Activated CD4-positive, alpha-beta T cell treated with anti-CD3 and anti-CD28 coated beads, Interleukin-2, amount 50 U/mL, for 1 hour (primary cell): ENCODE measurements around the gene RFX2.
A peak's percentile ranks its signal among the peaks of the same experiment; 100 is the strongest.
"Not testable (repeated sequence)": the region's sequence is repeated elsewhere in the genome, so short reads cannot be mapped to it uniquely, and the experiment has no call there.

Experiments
- DNase-seq: peaks from one replicate; pipeline ENCODE4 v3.0.0-alpha.2; 2020

The RFX2 gene

DNA sequence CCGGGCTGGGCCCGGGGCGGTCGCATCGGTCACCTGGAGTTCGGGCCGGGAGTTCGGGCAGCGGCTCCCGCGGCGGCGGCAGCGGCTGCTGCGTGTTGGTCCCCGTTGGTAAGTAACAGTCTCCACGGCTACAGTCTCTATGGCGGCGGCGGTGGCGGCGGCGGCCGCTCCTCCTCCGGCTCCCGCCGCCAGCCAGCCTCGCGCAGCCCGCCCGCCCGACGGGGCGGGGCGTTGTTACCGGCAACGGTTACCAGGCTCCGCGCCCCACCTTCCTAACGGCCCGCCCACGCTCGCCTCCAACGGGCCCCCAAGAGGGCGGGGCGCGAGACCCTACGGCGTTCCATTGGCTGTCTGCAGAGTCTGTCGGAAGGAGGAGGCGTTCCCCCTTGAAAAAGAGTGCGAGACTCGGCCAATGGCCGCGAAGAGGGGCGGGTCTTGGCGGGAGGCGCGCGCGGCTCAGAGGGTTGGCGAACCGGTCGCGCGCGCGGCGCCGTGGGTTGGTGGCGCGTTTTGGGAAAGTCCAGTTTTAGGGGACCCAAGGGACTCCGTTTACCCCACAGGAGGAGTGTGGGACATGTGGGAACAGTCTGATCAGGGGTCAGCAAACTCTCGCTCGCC lies at the start of gene RFX2:
TSS of gene RFX2 (minus strand) at position 141 of the 618 bp plus-strand sequence. CDS start 63,004 bp downstream, outside the sequence.
- peak; percentile 99 for DNase-seq

DNA sequence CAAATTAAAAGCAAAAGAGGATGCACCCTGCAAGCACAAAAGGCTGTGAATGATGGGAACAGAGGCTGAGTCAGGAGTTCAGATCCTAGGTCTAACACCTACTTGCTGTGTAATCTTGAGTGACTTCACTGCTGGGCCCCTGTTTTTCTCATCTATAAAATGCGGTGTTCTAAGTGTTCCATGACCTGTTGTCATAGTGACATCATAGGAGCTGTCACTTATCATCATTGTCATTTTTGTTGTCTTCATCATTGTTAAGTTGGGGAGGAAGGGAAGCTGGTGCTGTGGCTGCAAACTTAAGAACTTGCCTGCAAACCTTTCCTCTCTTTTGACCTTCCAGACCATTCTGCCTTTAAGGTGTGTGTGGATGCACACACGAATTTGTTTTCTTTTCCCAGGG lies 45.7 kb upstream of the RFX2 start:
- DNase-seq: no peak

DNA sequence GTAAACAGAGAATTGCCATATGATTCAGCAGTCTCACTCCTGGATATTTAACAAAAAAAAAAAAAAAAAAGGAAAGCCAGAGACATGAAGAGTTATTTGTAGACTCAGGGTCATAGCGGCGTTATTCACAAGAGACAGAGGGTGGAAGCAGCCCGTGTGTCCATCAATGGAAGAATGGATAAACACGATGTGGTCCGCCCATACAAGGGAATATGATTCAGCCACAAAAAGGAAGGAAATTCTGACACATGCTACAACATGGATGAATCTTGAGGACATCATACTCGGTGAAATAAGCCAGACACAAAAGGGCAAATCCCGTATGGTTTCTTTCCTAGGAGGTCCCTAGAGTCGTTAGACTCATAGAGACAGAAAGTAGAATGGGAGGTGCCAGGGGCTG lies 40.0 kb upstream of the RFX2 start:
- DNase-seq: no peak

DNA sequence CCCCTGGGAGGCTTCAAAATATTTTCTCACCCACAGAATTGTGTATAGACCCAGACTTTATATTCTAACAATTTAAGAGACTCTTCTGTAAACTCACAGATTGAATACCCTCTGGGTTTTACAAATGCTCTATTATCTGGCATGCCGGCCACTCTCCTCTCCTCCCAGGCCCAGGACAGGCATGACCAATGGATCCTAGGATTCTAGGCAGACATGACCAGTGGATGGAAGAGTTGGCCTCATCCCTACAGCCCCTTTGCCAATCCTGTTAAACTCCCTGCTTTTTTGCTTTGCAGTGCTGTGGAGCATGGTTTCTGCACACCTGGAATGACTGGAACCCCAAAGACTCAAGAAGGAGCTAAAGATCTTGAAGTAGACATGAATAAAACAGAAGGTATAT lies 30.9 kb upstream of the RFX2 start:
- DNase-seq: no peak

DNA sequence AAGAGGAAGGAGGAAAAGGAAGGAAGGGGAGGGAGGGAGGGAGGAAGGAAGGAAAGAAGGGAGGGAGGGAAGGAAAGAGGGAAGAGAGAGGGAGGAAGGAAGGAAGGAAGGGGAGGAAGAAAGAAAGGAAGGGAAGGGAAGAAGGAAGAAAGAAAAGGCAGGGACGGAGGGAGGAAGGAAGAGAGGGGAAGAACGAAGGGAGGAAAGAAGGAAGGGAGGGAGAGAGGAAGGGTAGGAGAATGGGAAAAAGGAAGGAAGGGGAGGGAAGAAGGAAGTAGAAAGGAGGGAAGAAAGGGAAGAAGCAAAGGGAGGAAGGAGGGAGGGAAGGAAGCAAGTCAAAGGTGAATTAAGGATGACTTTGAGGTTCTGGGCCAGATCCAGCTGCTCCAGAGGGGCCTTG lies 28.2 kb upstream of the RFX2 start:
- DNase-seq: no peak

DNA sequence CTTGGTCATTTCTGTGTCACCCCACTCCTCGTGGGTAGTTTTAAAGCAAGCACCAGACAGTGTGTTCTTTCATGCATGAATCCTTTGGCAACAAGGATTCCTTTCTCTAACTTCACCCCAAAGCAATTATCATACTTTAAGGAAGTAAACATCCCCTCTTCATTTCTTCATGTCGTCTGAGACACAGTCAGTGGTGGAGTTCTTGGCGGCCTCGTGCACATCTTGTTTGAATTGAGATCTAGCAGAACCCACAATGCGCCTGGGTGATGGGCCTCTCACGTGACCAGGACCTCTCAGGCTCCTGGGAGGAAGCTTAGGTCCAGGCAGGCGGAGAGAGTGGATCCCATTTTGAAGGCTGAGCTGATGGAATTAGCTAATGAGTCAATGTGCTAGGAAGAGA lies 27.8 kb upstream of the RFX2 start:
- no peak for DNase-seq

DNA sequence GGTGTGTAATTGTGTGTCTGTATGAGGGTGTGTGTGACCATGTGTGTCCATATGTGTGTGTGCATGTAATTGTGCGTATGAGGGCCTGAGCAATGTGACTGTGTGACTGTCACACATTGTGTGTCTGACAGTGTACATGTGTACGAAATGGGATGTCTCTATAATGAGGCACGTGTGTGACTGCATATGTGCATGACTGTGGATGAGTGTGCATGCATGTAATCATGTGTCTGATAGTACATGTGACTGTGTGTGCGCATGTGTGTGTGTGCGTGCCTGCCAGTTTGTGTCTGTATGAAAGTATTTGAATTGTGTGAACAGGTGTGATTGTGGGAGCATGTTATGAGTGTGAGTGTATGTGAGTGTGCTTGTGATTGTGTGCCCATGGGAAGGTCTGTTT lies 22.9 kb upstream of the RFX2 start:
- DNase-seq: no peak

DNA sequence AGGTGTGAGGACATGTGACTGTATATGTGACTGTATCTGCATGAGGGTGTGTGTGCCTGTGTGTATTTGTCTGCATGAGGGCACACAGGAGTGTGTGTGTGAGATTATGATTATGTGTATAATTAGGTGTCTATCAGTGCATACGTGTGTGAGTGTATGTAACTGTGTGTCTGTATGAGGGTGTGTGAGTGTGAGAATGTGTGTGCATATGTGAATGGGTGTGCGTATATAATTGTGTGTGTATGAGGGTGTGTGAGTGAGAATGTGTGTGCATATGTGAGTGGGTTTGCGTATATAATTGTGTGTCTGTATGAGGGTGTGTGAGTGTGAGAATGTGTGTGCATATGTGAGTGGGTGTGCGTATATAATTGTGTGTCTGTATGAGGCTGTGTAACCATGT lies 22.2 kb upstream of the RFX2 start:
- no peak for DNase-seq

DNA sequence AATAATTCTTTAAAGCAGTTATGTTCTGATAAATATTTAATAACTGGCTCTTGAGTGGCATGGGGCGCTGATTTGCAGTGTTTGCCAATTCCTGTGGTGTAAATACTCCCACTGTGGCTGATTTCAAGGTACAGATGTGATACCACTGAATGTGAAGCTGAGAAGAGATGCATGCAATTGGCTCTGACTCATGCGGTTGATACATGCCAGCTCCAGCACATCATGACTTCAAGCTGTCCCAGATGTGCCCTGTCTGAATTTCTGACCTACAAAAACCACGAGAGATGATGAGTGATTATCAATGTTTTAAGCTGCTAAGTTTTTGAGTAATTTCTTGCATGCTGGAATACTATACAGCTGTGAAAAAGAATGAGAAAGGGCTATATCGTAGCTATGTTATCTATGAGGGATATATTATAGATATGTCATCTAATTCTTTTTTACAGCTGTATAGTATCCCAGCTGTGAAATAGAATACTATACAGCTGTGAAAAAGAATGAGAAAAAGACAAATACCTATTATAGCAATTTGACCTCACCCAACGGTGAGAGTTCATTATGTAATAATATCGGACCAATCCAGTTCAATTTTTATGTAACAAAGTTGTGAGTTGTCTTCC lies 17.5 kb upstream of the RFX2 start:
- no peak for DNase-seq

DNA sequence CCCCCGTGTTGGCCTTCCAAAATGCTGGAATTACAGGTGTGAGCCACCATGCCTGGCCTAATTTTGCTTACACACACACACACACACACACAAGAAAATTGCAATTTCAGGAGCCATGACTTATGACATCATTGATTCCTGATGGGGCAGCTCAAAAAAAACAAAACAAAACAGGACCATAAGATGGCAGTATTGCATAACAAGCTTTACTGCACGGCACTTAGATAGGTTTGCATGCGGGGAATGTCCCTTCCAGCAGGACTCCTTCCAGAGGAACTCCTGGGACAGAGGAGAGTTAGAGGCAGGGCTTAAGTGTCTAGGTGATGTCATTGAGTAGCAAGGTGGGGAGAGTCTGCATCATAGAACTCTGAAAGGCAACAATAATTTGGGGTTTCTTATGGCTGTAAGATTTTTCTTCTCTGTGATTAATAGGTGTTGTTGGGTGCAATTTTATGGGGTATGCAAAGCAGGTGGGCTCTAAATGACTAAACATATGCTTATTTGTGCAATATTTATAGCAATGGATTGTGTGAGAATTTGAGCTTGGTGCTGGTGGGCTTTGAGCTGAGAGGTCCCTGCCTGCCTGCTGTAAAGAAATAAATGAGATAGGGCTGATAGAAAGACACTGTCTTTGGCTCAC lies 16.2 kb upstream of the RFX2 start:
- DNase-seq: no peak

DNA sequence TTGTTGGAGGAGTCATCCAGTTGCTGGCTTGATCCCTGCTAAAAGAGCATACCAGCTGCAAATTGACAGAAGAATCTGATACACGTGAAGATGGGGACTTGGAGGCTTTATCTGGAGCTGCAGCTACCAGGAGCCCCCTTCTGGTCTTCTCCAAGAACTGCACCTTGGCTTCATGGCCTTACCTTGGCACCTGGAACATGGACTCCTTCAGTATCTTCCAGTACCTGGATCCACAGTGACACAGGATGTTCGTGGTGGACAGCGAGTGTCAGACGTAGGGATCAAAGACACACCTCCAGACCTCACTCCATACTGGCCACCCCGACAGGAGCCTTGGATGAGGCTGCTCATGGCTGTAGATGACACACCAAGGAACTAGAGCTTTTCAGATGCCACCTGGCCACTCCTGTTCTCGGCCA lies 15.3 kb upstream of the RFX2 start:
- DNase-seq: peak; percentile 58

DNA sequence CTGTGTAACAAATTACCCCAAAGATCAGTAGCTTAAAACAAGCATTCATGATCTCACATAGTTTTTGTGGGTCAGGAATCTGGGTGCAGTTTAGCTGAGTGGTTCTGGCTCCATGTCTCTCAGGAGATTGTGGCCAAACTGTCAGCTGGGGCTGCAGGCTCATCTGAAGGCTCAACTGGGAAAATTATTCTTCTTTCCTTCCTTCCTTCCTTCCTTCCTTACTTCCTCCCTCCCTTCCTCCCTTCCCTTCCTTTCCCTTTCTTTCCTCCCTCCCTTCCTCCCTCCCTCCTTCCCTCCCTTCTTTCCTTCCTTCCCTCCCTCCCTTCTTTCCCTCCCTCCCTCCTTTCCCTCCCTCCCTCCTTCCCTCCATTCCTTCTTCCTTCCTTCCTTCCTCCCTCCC lies 8.7 kb upstream of the RFX2 start:
- no peak for DNase-seq

DNA sequence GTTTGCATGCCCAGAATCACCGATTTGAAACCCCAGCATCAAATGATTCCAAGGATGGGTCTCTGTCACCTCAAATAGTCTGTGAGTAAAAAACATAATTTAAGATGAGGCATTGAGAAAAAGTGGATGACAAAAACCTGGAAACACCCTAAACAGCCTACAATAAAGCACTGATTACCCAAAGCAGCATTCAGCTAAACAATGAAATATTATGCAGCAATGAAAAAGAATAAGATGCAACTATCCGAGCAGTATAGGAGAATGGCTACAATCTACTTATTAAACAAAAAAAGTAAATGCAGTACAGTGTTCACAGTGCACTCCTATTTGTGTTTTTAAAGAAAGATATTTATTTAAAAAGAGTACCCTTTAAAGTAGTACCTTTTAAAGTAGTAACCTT lies 7.7 kb upstream of the RFX2 start:
- DNase-seq: no peak

DNA sequence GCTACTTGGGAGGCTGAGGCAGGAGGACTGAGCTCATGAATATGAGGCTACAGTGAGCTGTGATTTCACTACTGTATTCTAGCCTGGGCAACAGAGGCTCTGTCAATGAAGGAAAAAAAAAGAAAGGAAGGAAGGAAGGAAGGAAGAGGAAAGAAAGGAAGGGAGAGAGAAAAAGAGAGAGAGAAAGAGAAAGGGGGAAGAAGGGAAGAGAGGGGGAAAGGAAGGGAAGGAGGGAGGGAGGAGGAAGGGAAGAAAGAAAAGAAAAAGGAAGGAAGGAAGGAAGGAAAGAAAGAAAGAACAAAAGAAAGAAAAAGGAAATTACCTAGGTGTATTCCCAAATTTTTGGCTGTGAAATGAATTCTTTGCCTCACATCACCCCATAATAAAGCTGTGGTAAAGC lies 7.2 kb upstream of the RFX2 start:
- no peak for DNase-seq

DNA sequence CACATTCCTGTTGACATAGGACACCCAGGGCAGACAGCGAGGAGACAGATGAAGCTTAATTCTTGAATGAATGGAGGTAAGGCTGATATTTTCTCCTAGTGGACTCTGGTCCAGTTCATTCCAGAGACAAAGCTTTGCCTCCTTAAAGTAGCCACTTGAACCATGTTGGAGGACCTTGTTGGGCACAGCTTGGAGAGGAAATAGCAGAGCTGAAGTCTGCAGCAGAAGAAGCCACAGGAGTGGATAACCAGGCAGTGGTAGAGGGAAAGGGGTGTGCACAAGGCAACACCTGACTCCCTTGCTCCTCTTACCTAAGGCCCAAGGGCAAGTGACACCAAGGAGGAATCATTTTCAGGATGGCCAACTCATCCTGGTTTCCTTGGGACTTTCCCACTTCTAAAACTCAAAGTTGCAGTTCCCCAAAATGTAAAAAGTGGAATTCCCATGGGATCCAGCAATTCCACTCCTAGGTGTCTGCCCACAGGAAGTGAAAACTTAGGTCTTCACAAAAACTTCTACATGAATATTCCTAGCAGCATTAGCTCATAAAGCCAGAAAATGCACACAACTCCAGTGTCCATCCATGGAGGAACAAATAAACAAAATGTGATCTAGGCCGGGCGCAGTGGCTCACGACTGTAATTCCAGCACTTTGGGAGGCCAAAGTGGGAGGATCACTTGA lies 6.6 kb upstream of the RFX2 start:
- no peak for DNase-seq

DNA sequence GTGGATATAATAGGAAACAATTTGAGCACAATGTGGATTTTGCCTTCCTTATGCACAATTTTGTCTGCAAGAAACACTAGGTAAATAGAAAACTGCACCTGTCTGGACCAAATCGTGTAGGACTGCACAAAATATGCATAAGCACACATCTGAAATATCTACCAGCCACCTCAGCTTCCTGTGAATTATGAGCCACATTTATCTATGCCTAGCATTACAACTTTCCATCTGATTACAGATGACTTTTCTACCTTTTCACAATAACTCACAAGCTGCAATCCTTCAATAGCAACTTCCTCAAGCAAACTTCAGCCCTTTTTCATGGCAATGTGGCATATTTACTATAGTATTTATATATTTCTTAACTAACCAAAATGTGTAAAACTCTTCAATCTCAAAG lies 5.7 kb upstream of the RFX2 start:
- DNase-seq: no peak

DNA sequence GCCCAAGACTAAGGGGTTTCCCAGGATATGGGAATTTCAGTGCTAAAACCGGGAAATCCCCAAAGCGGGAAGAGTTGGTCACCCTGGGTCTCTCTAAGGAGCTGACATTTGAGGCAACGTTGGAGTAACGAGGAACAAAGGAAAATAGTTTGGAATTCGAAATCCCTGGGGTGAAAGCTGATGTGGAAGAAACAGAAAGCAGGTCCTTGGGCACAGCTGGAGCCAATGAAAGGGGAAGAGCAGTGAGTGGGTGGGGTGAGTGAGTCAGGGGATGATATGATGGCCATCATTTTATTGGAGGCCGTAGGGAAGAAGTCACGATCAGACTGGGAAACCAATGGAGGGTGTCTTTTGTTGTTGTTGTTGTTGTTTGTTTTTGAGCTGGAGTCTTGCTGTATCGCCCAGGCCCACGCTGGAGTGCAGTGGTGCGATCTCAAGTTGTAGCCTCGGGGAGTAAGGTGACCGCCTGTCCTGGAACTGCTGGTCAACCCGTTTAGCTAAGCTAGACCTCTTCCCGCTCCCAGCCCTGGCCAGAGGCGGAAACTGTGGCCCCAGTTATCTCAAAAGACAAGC lies 3.4 kb upstream of the RFX2 start:
- no peak for DNase-seq

DNA sequence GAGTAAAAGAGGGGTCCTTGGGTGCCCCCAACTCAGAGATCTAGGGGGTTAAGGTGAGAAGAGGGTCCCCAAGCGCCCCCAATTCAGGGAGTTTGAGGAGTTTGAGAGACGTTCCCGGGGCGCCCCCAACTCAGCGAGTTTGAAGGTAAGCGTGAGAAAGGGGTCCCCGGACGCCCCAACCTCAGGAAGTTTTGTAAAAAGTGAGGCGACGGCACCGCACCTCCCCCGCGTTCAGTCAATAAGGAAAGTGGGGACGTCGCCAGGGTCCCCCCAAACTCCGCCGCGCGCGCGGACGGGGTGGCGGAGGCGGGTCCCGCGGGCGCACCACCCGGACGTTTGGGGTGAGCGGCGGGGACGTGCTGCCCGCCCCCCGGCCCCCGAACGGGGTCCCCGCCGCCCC lies 353 bp downstream of the RFX2 start:
- no peak for DNase-seq

DNA sequence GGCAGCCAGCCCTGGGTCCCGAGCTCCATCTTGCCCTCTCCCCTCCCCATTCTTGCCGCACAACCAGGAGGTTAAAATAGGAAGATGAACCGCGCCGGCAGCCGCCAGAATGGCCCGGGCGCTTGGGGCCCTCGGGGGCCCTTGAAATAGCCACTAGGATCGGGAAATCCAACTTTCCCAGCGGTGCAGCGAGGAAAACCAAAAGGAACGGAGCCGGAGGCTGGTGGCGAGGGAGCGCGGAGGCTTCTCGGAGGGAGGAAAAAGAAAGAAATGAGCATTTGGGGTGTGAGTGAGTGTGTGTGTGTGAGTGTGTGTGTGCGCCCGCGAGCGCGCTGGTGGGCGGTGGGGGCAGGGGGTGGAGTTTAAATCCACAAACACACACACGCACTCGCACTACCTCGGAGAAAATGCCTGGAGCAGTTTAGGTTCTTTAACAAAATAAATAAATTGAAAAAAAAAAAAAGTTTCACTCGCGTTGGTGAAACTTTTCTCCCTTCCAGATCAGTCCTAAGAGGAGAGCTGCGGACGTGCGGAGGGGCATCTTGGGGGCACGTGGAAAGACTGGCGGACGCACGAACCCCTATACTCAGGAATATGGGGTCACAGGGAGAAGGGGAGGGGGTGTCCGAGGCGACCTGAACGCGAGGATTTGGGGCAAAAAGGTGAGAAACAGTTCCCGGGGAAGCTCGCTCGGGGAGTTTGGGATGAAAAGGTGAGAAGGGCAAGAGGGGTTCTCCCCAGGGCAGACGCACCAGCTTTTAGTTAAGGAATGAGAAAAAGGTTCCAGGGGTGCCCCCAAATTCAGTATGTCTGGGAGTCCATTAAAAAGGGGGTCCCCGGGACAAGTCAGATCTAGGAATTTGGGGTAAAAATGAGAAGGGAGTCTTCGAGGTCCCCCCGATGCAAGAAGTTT lies 1.3 kb downstream of the RFX2 start:
- peak; percentile 57 for DNase-seq

DNA sequence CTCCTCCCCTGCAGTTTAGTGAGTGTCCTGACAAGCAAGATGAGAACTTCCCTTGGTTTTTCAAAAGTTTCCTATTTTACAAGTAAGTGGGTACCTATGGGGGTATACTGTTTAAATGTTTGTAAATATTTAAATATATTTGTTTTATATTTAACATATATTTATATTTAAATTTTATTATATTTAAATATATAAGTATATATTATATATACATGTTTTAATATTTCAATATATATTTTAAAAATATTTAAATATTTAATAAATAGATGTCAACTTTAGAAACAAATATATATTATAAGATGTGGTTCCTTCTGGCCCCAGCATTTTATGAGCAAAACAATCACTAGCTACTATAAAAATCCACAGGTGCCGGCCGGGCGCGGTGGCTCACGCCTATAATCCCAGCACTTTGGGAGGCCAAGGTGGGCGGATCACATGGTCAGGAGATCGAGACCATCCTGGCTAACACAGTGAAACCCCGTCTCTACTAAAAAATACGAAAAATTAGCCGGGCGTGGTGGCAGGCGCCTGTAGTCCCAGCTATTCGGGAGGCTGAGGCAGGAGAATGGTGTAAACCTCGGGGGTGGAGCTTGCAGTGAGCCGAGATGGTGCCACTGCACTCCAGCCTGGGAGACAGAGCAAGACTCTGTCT lies 3.5 kb downstream of the RFX2 start:
- DNase-seq: not testable (repeated sequence)

DNA sequence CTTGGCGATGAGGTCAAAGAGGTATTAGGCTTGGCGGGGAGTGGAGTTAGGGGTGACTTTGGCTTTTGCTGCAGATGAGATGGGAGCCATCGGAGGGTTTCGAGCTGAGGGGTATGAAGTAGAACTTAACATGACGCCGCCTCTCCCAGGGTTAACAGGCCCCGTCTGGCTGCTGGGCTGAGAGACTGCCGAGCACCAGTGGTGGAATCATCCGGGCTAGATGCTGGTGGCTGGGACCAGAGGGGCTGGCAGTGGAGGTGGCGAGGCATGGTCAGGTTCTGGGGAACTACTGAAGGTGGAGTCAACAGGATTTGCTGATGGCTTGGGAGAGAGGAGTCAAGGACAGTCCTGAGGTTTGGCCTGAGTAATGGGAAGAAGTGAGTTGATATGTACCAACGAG lies 4.9 kb downstream of the RFX2 start:
- no peak for DNase-seq

DNA sequence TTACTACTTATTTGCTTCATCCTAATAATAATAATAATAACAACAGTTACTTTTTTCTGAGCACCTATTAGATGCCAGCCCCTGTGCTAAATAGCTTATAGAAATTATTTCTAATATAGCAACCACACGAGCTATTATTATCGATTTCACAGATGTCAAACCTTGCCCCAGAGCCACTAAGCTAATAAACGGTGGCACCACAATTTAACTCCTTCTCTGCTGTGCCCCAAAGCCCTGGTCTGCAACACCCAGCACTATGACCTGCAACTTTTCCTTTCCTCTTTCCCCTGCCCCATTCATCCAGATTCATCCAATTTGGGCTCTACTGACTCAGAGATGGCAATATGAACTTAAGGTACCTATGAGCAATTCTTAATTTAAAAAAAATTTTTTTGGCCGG lies 6.4 kb downstream of the RFX2 start:
- no peak for DNase-seq
